Endothelial cell of umbilical vein (primary cell): ENCODE data around the gene NALCN. TPM values are rescaled to one million over a fixed set of nuclear protein-coding genes. Genes with fewer than 3 reads are reported as not detected.

Source experiments
- BruUV-seq: library from RNA; stranded (reverse); fragments of 400-500 nt; replicated peaks from 2 replicates; lab custom pipeline; 2021; lab: Mats Ljungman, UMichigan
- CTCF ChIA-PET: fragments of 300-600, 350-600 bp; sonication (Branson Sonifier 250); formaldehyde crosslinking; loops from one replicate; lab custom pipeline; 2021; ENCODE audit warnings: antibody characterized with exemption, inconsistent platforms; lab: Charles Lee
- POLR2A ChIA-PET: fragments of 300-600, 350-600 bp; sonication (Branson Sonifier 250); formaldehyde crosslinking; loops from one replicate; lab custom pipeline; 2021; ENCODE audit warnings: antibody characterized with exemption, inconsistent platforms; lab: Charles Lee
- DNase-seq: peaks from one replicate; pipeline ENCODE4 v3.0.0-alpha.2; 2011; ENCODE audit warnings: low read depth, low spot score
- FAIRE-seq: peaks from 2 replicates; lab custom pipeline; 2011; peaks lifted over from hg19 to GRCh38; lab: Jason Lieb, UNC
- H2AFZ ChIP-seq: 2 replicates; pipeline ENCODE4 v1.6.0; 2012; ENCODE audit warnings: low read depth, low read length, control low read depth, inconsistent platforms
- H3K27ac ChIP-seq: 2 replicates; pipeline ENCODE4 v1.5.1; 2011; ENCODE audit warnings: low read depth, mild to moderate bottlenecking, control low read depth, low read length, moderate library complexity; ENCODE audit not compliant: insufficient read depth
- H3K27me3 ChIP-seq, 2 experiments: 2 replicates each; pipeline versions ENCODE4 v1.6.0 to v1.6.1; 2011; ENCODE audit warnings: low read length in 2 of 2, mixed read lengths in 1 of 2; ENCODE audit not compliant: control insufficient read depth in 2 of 2, insufficient read depth in 2 of 2
- H3K36me3 ChIP-seq, 2 experiments: 2 replicates in 1 of 2; 3 replicates in 1 of 2; pipeline ENCODE4 v1.5.1; 2011; ENCODE audit warnings: low read length in 2 of 2, mild to moderate bottlenecking in 1 of 2, moderate library complexity in 1 of 2; ENCODE audit not compliant: control insufficient read depth in 2 of 2, insufficient read depth in 2 of 2; ENCODE audit errors: extremely low read depth in 1 of 2
- H3K4me1 ChIP-seq: 3 replicates; pipeline ENCODE4 v1.5.1; 2011; ENCODE audit warnings: mild to moderate bottlenecking, low read length; ENCODE audit not compliant: control insufficient read depth, insufficient read depth; ENCODE audit errors: extremely low read depth
- H3K4me2 ChIP-seq: 2 replicates; pipeline ENCODE4 v1.6.1; 2011; ENCODE audit warnings: low read length, control low read depth, mixed read lengths; ENCODE audit not compliant: insufficient read depth
- H3K4me3 ChIP-seq, 3 experiments: fragments of 200-600 bp in 1 of 3; sonication (generic), shearing (Covaris generic) in 1 of 3; replicated peaks in 1 of 3; 2 replicates each; pipeline ENCODE4 v1.5.1; 2011 to 2016; ENCODE audit warnings: control low read depth in 3 of 3, low read length in 3 of 3, mild to moderate bottlenecking in 2 of 3, inconsistent platforms in 1 of 3, low read depth in 1 of 3, moderate library complexity in 1 of 3; ENCODE audit not compliant: insufficient read depth in 1 of 3
- H3K79me2 ChIP-seq: 2 replicates; pipeline ENCODE4 v1.6.0; 2012; ENCODE audit warnings: low read length, inconsistent platforms; ENCODE audit not compliant: control insufficient read depth, insufficient read depth
- H3K9ac ChIP-seq: replicated peaks from 2 replicates; pipeline ENCODE3; 2011; ENCODE audit warnings: low read length, control low read depth; ENCODE audit not compliant: insufficient read depth; ENCODE audit errors: extremely low read depth
- H3K9me1 ChIP-seq: replicated peaks from 3 replicates; pipeline ENCODE4 v1.6.0; 2011; ENCODE audit warnings: mild to moderate bottlenecking, low read length; ENCODE audit not compliant: control insufficient read depth, insufficient read depth; ENCODE audit errors: extremely low read depth
- H3K9me3 ChIP-seq: replicated peaks from 2 replicates; pipeline ENCODE4 v1.5.1; 2012; ENCODE audit warnings: low read length, inconsistent platforms; ENCODE audit not compliant: control insufficient read depth, insufficient read depth
- H4K20me1 ChIP-seq: replicated peaks from 2 replicates; pipeline ENCODE3; 2011; ENCODE audit warnings: mild to moderate bottlenecking, low read length; ENCODE audit not compliant: control insufficient read depth, insufficient read depth; ENCODE audit errors: extremely low read depth
- EZH2 ChIP-seq: IDR thresholded peaks from 2 replicates; pipeline ENCODE4 v1.6.1; 2012; ENCODE audit warnings: borderline replicate concordance, low read depth, mild to moderate bottlenecking, moderate library complexity, low read length, inconsistent platforms; ENCODE audit not compliant: severe bottlenecking
- FOS ChIP-seq: IDR thresholded peaks from 2 replicates; pipeline ENCODE4 v1.6.1; 2011; ENCODE audit warnings: mild to moderate bottlenecking, low read length, moderate library complexity, borderline replicate concordance; ENCODE audit not compliant: insufficient read depth
- GATA2 ChIP-seq: IDR thresholded peaks from 2 replicates; pipeline ENCODE4 v1.7.0; 2011; ENCODE audit warnings: low read depth, mild to moderate bottlenecking, moderate library complexity, mixed read lengths, low read length; ENCODE audit not compliant: insufficient read length, insufficient read depth
- JUN ChIP-seq: IDR thresholded peaks from 2 replicates; pipeline ENCODE4 v1.6.1; 2011; ENCODE audit warnings: borderline replicate concordance, low read depth; ENCODE audit not compliant: insufficient read length, insufficient read depth
- MAX ChIP-seq: IDR thresholded peaks from 2 replicates; pipeline ENCODE4 v1.6.1; 2011; ENCODE audit not compliant: insufficient read depth, insufficient read length
- MYC ChIP-seq: IDR thresholded peaks from one replicate; pipeline ENCODE4 v1.6.1; 2011; ENCODE audit warnings: mild to moderate bottlenecking, low read depth, low read length
- POLR2A ChIP-seq: IDR thresholded peaks from 2 replicates; pipeline ENCODE4 v1.6.1; 2012; ENCODE audit warnings: low read depth, mild to moderate bottlenecking, control low read depth, low read length
- POLR2AphosphoS5 ChIP-seq: IDR thresholded peaks from 2 replicates; pipeline ENCODE4 v1.6.1; 2012; ENCODE audit warnings: low read depth, mild to moderate bottlenecking, control low read depth, low read length, moderate library complexity; ENCODE audit not compliant: insufficient read depth
- dilution Hi-C: fragments of 300-500 bp; cut with MboI; formaldehyde crosslinking; loops from one replicate; pipeline ENCODE4 v1.15.0; 2019; ENCODE audit warnings: low sequenced_read_pairs; ENCODE audit not compliant: extremely low pct_ligation_motif_present
- intact Hi-C: fragments of 100-400 bp; cut with micrococcal nuclease; formaldehyde crosslinking; loops from one replicate; pipeline ENCODE4 v1.10.0; 2022
- polyA plus RNA-seq, 4 experiments: library from polyadenylated mRNA; depleted of rRNA in 3 of 4; stranded (reverse) in 3 of 4; unstranded in 1 of 4; fragments of >200 nt; gene quantifications; 2 replicates each; pipeline versions ENCODE4 v1.2.1 to v1.2.3, GENCODE V29; 2011 to 2012; ENCODE audit warnings: missing spikeins in 1 of 4
- total RNA-seq: library from RNA; stranded (reverse); gene quantifications from 2 replicates; pipeline ENCODE4 v1.2.3, GENCODE V29; 2021
- TF ChIP-seq, protein P1 (sequence below), 2 donors: IDR thresholded peaks; 1 replicate in 1 of 2; 2 replicates in 1 of 2; pipeline ENCODE4 v1.5.1; 2011; ENCODE audit warnings: low read length in 2 of 2, mild to moderate bottlenecking in 2 of 2, moderate library complexity in 2 of 2, control low read depth in 1 of 2, inconsistent platforms in 1 of 2, low read depth in 1 of 2; ENCODE audit not compliant: insufficient read depth in 1 of 2; ENCODE audit errors: extremely low read depth in 1 of 2

Gene NALCN
- total and polyA plus RNA-seq, 2 donors (not counting 3 experiments of a cell fraction or from before 2014, with no cell fraction given): 3.3 to 4.4 TPM

GRCh38 chr13:101265934-101266333 is 150.4 kb downstream of the NALCN start:
- dilution Hi-C loops: no loop called here
- no peak overlapping the region for H3K4me2 ChIP-seq
- H3K27me3 ChIP-seq: no peaks in the 10 kb centered on the region
- no peaks in the 10 kb centered on the region for H3K4me1 ChIP-seq
- H3K9ac ChIP-seq: no peak overlapping the region
- intact Hi-C loops: no loop called here
- CTCF ChIA-PET: interaction anchor here (0.7 kb wide), 1 partner anchor 121 kb away, joined by 3 read pairs; no protein-coding TSS in a partner anchor
- H3K9me1 ChIP-seq: no peaks in the 10 kb centered on the region
- POLR2A ChIA-PET: no interaction called here
- H3K36me3 ChIP-seq: no peaks in the 10 kb centered on the region
- H4K20me1 ChIP-seq: no peaks in the 10 kb centered on the region
- BruUV-seq: no TSS peak
- H3K27ac ChIP-seq: no peak overlapping the region
- no peaks in the 10 kb centered on the region for H3K79me2 ChIP-seq
- H2AFZ ChIP-seq: no peak overlapping the region
- TF ChIP-seq FOS (no peak), POLR2A (no peak), MYC (no peak), EZH2 (no peak), POLR2AphosphoS5 (no peak), GATA2 (no peak), JUN (no peak), MAX (no peak)
- TF ChIP-seq, protein P1, sequence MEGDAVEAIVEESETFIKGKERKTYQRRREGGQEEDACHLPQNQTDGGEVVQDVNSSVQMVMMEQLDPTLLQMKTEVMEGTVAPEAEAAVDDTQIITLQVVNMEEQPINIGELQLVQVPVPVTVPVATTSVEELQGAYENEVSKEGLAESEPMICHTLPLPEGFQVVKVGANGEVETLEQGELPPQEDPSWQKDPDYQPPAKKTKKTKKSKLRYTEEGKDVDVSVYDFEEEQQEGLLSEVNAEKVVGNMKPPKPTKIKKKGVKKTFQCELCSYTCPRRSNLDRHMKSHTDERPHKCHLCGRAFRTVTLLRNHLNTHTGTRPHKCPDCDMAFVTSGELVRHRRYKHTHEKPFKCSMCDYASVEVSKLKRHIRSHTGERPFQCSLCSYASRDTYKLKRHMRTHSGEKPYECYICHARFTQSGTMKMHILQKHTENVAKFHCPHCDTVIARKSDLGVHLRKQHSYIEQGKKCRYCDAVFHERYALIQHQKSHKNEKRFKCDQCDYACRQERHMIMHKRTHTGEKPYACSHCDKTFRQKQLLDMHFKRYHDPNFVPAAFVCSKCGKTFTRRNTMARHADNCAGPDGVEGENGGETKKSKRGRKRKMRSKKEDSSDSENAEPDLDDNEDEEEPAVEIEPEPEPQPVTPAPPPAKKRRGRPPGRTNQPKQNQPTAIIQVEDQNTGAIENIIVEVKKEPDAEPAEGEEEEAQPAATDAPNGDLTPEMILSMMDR (IDR thresholded peaks at IDR 0.05; ENCODE audit: extremely low read depth in 1 of 2, insufficient read depth in 1 of 2, low read depth in 1 of 2, low read length in 2 of 2): no peak
- DNase-seq (no peak), FAIRE-seq (peak; percentile 18)
- H3K9me3 ChIP-seq: no peaks in the 10 kb centered on the region
- H3K4me3 ChIP-seq: no peak overlapping the region
